Gastrocnemius medialis (tissue), 4 donors: ENCODE measurements around the gene FYN. TPM values are rescaled to one million over a fixed set of nuclear protein-coding genes. Genes with fewer than 3 reads are reported as not detected.
A peak's percentile ranks its signal among the peaks of the same experiment; 100 is the strongest.

Source experiments
- ATAC-seq, 2 donors: fragments of 150-250 bp; one replicate each; pipeline ENCODE4 v1.9.1; 2016
- DNase-seq, 2 donors: peaks; one replicate each; pipeline ENCODE4 v3.0.0-alpha.2; 2019
- H3K27ac ChIP-seq, 4 donors: fragments of 200-600 bp; sonication (generic); 1 replicate in 1 of 4; 2 replicates in 3 of 4; pipeline ENCODE4 v1.5.1; 2016 to 2018; ENCODE audit warnings: mild to moderate bottlenecking in 2 of 4, moderate library complexity in 1 of 4
- H3K27me3 ChIP-seq, 3 donors: fragments of 200-600 bp; sonication (generic) in 2 of 3; 1 replicate in 1 of 3; 2 replicates in 2 of 3; pipeline versions ENCODE4 v1.5.1 to v1.6.0; 2016 to 2019; ENCODE audit warnings: mild to moderate bottlenecking in 1 of 3, moderate library complexity in 1 of 3
- H3K36me3 ChIP-seq, 2 donors: fragments of 200-600 bp; sonication (generic) in 1 of 2; one replicate each; pipeline ENCODE4 v1.5.1; 2017 to 2018
- H3K4me1 ChIP-seq, 2 donors: fragments of 200-600 bp; sonication (generic) in 1 of 2; one replicate each; pipeline ENCODE4 v1.5.1; 2016 to 2017; ENCODE audit warnings: mild to moderate bottlenecking in 2 of 2
- H3K4me3 ChIP-seq, 4 donors: fragments of 200-600 bp; sonication (generic) in 3 of 4; 1 replicate in 1 of 4; 2 replicates in 3 of 4; pipeline ENCODE4 v1.5.1; 2016 to 2019; ENCODE audit warnings: mild to moderate bottlenecking in 2 of 4
- H3K9me3 ChIP-seq, 3 donors: fragments of 200-600 bp; sonication (generic) in 2 of 3; 1 replicate in 1 of 3; 2 replicates in 2 of 3; pipeline ENCODE4 v1.5.1; 2016 to 2019
- POLR2A ChIP-seq, 2 donors: fragments of 450-650 bp; IDR thresholded peaks; one replicate each; pipeline ENCODE4 v1.6.1; 2017; ENCODE audit warnings: antibody characterized with exemption in 2 of 2, mild to moderate bottlenecking in 2 of 2, moderate library complexity in 2 of 2
- in situ Hi-C, 4 donors: fragments of 200-750 bp; cut with MboI; loops; one replicate each; pipeline versions ENCODE4 v1.15.0 to v1.8.0; 2017; ENCODE audit warnings: low sequenced_read_pairs in 4 of 4
- intact Hi-C: fragments of 100-400 bp; cut with DNase I; formaldehyde crosslinking; loops from one replicate; pipeline ENCODE4 v1.15.1; 2023; ENCODE audit warnings: low total_unique reads
- total RNA-seq, 4 donors: library from RNA; depleted of rRNA; stranded (reverse); fragments of >200 nt; gene quantifications; one replicate each; pipeline versions ENCODE4 v1.1.0 to v1.2.3, GENCODE V29; 2016
- TF ChIP-seq, protein P1 (sequence below), 5 experiments: fragments of 450-650 bp in 3 of 5; fragments of 200-600 bp in 2 of 5; sonication (generic) in 2 of 5; IDR thresholded peaks in 4 of 5; conservative IDR thresholded peaks in 1 of 5; 1 replicate in 4 of 5; 2 replicates in 1 of 5; pipeline ENCODE4 v1.5.1; 2016 to 2019; ENCODE audit warnings: antibody characterized with exemption in 5 of 5, mild to moderate bottlenecking in 3 of 5, moderate library complexity in 3 of 5

FYN gene
- total RNA-seq, 4 donors from 2014 or later, result 9.2 to 36.8 (median 17.0) TPM

DNA sequence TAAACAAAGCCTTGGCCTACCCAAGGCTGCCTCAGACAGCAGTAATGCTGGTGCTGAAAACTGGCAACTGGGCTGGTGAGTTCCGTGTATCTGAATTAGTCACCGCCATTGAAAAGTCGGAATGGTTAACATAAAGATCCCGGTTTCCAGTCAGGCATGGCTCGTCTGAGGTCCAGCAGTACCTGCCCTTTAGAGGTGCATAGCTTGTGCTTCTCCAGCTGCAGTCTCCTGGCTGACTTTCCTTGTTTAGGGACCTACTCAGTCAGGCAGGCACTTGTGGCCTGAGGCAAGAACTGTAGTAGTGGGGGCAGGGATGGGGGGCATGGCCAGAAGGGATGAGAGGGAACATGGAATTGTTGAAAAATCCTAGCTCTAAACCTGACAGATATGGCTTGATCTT lies 101.6 kb downstream of the FYN start:
- in situ Hi-C loops, result no loop called here
- intact Hi-C loops, result no loop called here

DNA sequence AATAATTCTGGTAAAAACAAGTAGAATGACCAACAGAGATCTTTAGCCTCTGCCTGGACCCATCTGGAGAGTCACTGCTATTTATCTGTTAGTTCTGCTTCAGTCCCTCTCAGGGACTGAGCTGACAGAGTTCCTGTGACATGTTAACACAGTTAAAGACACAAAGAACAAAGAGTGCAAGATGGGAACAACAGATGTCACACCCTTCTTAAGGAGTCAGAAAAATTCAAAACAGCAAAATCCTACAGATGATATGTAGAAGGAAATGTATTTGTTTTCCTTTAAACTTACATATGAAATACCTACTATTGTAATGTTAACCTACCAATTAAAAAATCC lies 102.2 kb downstream of the FYN start:
- TF ChIP-seq POLR2A (IDR thresholded peaks at IDR 0.05), result no peak
- TF ChIP-seq, protein P1, sequence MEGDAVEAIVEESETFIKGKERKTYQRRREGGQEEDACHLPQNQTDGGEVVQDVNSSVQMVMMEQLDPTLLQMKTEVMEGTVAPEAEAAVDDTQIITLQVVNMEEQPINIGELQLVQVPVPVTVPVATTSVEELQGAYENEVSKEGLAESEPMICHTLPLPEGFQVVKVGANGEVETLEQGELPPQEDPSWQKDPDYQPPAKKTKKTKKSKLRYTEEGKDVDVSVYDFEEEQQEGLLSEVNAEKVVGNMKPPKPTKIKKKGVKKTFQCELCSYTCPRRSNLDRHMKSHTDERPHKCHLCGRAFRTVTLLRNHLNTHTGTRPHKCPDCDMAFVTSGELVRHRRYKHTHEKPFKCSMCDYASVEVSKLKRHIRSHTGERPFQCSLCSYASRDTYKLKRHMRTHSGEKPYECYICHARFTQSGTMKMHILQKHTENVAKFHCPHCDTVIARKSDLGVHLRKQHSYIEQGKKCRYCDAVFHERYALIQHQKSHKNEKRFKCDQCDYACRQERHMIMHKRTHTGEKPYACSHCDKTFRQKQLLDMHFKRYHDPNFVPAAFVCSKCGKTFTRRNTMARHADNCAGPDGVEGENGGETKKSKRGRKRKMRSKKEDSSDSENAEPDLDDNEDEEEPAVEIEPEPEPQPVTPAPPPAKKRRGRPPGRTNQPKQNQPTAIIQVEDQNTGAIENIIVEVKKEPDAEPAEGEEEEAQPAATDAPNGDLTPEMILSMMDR (IDR thresholded peaks at IDR 0.05 in 4 of 5, conservative IDR thresholded peaks at IDR 0.05 in 1 of 5), result no peak
- no peaks in the 10 kb centered on the region for H3K9me3 ChIP-seq
- no peaks in the 10 kb centered on the region for H3K4me1 ChIP-seq
- no peak overlapping the region for H3K4me3 ChIP-seq
- H3K36me3 ChIP-seq, result no peaks in the 10 kb centered on the region
- no peaks in the 10 kb centered on the region for H3K27me3 ChIP-seq
- ATAC-seq (no peak), DNase-seq (no peak)
- in situ Hi-C loops (no loop called here), intact Hi-C loops (no loop called here)
- peak overlapping the region in 1 of 4 donors; percentile 2 for H3K27ac ChIP-seq

More for the DNA sequence above, 101.6 kb downstream of the FYN start:
- Histone ChIP-seq H3K9me3 (no peaks in the 10 kb centered on the region), H3K4me1 (peaks cover 0 to 4% of the 10 kb centered on the region in 2 donors), H3K36me3 (no peaks in the 10 kb centered on the region), H3K27ac (peak overlapping the region in 2 of 4 donors; percentile 27 to 36), H3K4me3 (no peak overlapping the region), H3K27me3 (no peaks in the 10 kb centered on the region)
- TF ChIP-seq POLR2A (IDR thresholded peaks at IDR 0.05), result no peak
- TF ChIP-seq, protein P1 (IDR thresholded peaks at IDR 0.05 in 4 of 5, conservative IDR thresholded peaks at IDR 0.05 in 1 of 5), result no peak
- ATAC-seq, result no peak
- no peak for DNase-seq

DNA sequence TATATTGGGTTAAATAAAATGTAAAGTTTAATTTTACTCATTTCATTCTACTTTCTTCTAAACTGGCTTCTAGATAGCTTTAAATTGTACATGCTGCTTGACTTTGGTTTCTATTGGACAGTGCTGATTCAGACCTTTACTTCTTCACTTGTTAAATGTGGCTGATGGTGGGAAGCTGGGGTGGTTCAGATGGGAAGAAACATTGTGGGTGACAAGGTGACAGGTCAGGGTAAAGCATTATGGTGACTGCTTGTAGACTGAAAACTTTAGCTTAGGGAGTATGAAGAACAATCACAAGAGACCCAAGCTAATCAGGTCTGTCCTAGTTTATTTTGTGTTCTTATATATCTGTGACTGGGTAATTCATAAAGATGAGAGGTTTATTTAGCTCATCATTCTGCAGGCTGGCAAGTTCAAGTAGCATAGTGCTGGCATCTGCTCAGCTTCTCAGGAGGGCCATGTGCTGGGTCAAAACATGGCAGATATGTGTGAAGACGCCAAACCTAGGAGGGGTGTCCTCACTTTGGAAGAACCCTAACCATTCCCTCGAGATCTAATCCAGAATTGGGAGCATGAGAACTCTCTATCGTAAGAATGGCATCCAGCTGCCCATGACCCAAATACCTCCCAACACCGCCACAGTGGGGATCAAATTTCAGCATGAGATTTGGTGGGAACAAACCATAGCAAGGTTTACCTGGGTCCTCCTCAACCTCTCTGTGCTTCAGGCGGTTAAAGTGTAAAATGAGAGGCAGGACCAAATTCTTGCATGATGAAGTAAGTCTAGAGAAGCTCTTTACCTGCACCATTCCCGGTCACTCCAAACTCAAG lies 102.8 kb downstream of the FYN start:
- no peaks in the 10 kb centered on the region for H3K36me3 ChIP-seq
- ATAC-seq, result no peak
- TF ChIP-seq POLR2A (IDR thresholded peaks at IDR 0.05), result no peak
- TF ChIP-seq, protein P1 (IDR thresholded peaks at IDR 0.05 in 4 of 5, conservative IDR thresholded peaks at IDR 0.05 in 1 of 5), result no peak
- H3K9me3 ChIP-seq, result no peaks in the 10 kb centered on the region
- H3K4me3 ChIP-seq, result no peak overlapping the region
- peak overlapping the region in 1 of 4 donors; percentile 2 for H3K27ac ChIP-seq
- no peaks in the 10 kb centered on the region for H3K4me1 ChIP-seq
- in situ Hi-C loops, result no loop called here
- intact Hi-C loops, result no loop called here
- H3K27me3 ChIP-seq, result no peaks in the 10 kb centered on the region
- no peak for DNase-seq

DNA sequence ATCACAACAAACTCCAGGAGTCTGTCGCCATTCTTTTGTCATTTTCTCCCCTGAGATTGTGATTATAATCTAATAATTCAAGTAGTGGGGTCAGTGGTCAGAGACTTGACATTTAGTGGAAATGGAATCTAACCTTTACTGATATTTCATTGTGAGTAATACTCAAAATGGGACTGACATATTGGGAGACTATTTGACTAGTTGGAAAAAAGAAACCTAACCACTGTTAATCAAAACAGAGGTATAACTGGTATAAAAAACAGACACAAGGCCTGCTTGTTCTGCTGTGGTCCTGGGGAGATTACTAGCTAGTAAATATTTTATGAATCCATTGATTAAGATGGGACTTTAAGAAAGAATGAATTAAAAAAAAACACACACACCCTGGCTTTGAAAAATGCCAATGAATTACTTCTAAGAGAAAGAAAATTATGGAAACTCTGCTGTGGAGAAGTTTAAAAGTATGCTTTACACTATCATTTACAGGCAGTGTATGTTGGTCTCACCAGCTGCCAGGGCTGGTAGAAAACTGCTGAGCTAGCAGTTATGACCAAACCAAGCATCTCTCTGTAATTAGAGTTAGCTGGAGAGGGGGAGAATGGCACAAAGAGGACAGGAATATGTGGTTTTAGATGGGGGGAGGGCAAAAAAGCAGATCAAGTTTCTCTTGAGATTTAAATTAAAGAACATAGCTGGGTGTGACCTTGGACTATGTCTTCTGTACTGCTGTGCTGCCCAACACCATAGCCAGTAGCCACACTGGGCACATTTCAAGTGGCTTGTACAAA lies 103.7 kb downstream of the FYN start:
- no peaks in the 10 kb centered on the region for H3K27me3 ChIP-seq
- TF ChIP-seq, protein P1 (IDR thresholded peaks at IDR 0.05 in 4 of 5, conservative IDR thresholded peaks at IDR 0.05 in 1 of 5), result no peak
- no peak for TF ChIP-seq POLR2A (IDR thresholded peaks at IDR 0.05)
- no peaks in the 10 kb centered on the region for H3K36me3 ChIP-seq
- intact Hi-C loops (no loop called here), in situ Hi-C loops (no loop called here)
- ATAC-seq (no peak), DNase-seq (no peak)
- H3K4me3 ChIP-seq, result no peak overlapping the region
- no peak overlapping the region for H3K27ac ChIP-seq
- no peaks in the 10 kb centered on the region for H3K4me1 ChIP-seq
- no peaks in the 10 kb centered on the region for H3K9me3 ChIP-seq
